ENCODE data around the gene CNTN5. TPM values are rescaled to one million over a fixed set of nuclear protein-coding genes. Genes with fewer than 3 reads are reported as not detected.

Gene CNTN5
- polyA plus RNA-seq, 1 of the 3 experiments (the other 2 are of a cell fraction), result not detected

- CTCF ChIA-PET, result no interaction called here
- Histone ChIP-seq H3K79me2 (ENCODE audit: insufficient read depth) (no peaks in the 10 kb centered on the region), H3K9me3 (no peaks in the 10 kb centered on the region), H3K27ac (ENCODE audit: low read depth in 2 of 2, low read length in 1 of 2) (no peak overlapping the region), H4K20me1 (ENCODE audit: insufficient read depth) (no peaks in the 10 kb centered on the region), H3K36me3 (replicated peaks in 1 of 2; ENCODE audit: control insufficient read depth in 1 of 2, insufficient read depth in 2 of 2, low read length in 1 of 2) (no peaks in the 10 kb centered on the region), H3K9ac (no peak overlapping the region), H3K4me1 (ENCODE audit: control insufficient read depth in 1 of 2, insufficient read depth in 2 of 2, low read depth in 1 of 2, low read length in 1 of 2) (no peaks in the 10 kb centered on the region), H3K27me3 (ENCODE audit: insufficient read depth) (0 out of 2 replicates have a peak, but pooled peaks cover 4% of the 10 kb centered on the region), H3F3A (replicated peaks; ENCODE audit: insufficient read depth) (no peaks in the 10 kb centered on the region), H2AFZ (ENCODE audit: low read depth) (no peak overlapping the region), H3K9me2 (no peaks in the 10 kb centered on the region), H3K4me2 (no peak overlapping the region), H3K4me3 (ENCODE audit: low read depth in 2 of 2, low read length in 1 of 2) (no peak overlapping the region)
- DNase-seq, result no peak
- TF ChIP-seq MXI1 (IDR thresholded peaks at IDR 0.05; ENCODE audit: low read depth, low read length) (no peak), TEAD4 (IDR thresholded peaks at IDR 0.05; ENCODE audit: borderline replicate concordance, insufficient read depth) (no peak), JUND (IDR thresholded peaks at IDR 0.05) (no peak), TCF12 (IDR thresholded peaks at IDR 0.05) (no peak), SIN3A (IDR thresholded peaks at IDR 0.05; ENCODE audit: borderline replicate concordance, low read depth, low read length) (no peak), FOXJ3 (CRISPR knock-in tag; IDR thresholded peaks at IDR 0.05) (no peak), USF1 (IDR thresholded peaks at IDR 0.05; ENCODE audit: borderline replicate concordance, low read depth) (no peak), GATA2 (CRISPR knock-in tag; IDR thresholded peaks at IDR 0.05) (no peak), RCOR1 (IDR thresholded peaks at IDR 0.05; ENCODE audit: low read length) (no peak), RFX5 (IDR thresholded peaks at IDR 0.05; ENCODE audit: low read length) (no peak), ZBTB33 (IDR thresholded peaks at IDR 0.05; ENCODE audit: borderline replicate concordance, low read depth) (no peak), CTCF (IDR thresholded peaks at IDR 0.05) (no peak)
- POLR2A ChIA-PET, result no interaction called here
- WGBS (ENCODE audit: low lambda C conversion rate), result 19% methylated on average over 4 of the region's 4 CpGs
These were observed 1084.7 kb downstream of the CNTN5 start for GRCh38 chr11:100105255-100105981.

- WGBS (ENCODE audit: low lambda C conversion rate), result 0% methylated on average over 3 of the region's 3 CpGs
- Histone ChIP-seq H3K36me3 (replicated peaks in 1 of 2; ENCODE audit: control insufficient read depth in 1 of 2, insufficient read depth in 2 of 2, low read length in 1 of 2) (no peaks in the 10 kb centered on the region), H3K27ac (ENCODE audit: low read depth in 2 of 2, low read length in 1 of 2) (no peak overlapping the region), H3K4me2 (no peak overlapping the region), H3K79me2 (ENCODE audit: insufficient read depth) (no peaks in the 10 kb centered on the region), H3K9me3 (no peaks in the 10 kb centered on the region), H2AFZ (ENCODE audit: low read depth) (no peak overlapping the region), H3K9me2 (no peaks in the 10 kb centered on the region), H3F3A (replicated peaks; ENCODE audit: insufficient read depth) (no peaks in the 10 kb centered on the region), H4K20me1 (ENCODE audit: insufficient read depth) (no peaks in the 10 kb centered on the region), H3K4me3 (ENCODE audit: low read depth in 2 of 2, low read length in 1 of 2) (0 out of 4 replicates have a peak overlapping the region, but pooled peaks of 1 of the 2 experiments have one; percentile 12), H3K9ac (no peak overlapping the region), H3K4me1 (ENCODE audit: control insufficient read depth in 1 of 2, insufficient read depth in 2 of 2, low read depth in 1 of 2, low read length in 1 of 2) (no peaks in the 10 kb centered on the region), H3K27me3 (ENCODE audit: insufficient read depth) (0 out of 2 replicates have a peak, but pooled peaks cover 4% of the 10 kb centered on the region)
- ChIA-PET POLR2A (no interaction called here), CTCF (no interaction called here)
- no peak for DNase-seq
- TF ChIP-seq RCOR1 (IDR thresholded peaks at IDR 0.05; ENCODE audit: low read length) (no peak), CTCF (IDR thresholded peaks at IDR 0.05) (no peak), USF2 (IDR thresholded peaks at IDR 0.05; ENCODE audit: borderline replicate concordance, low read depth, low read length) (no peak), FOXM1 (IDR thresholded peaks at IDR 0.05; ENCODE audit: low read depth) (no peak), MAX (IDR thresholded peaks at IDR 0.05; ENCODE audit: low read depth) (no peak), RFX5 (IDR thresholded peaks at IDR 0.05; ENCODE audit: low read length) (no peak), TAF1 (IDR thresholded peaks at IDR 0.05; ENCODE audit: borderline replicate concordance, low read depth, low read length) (no peak)
These were observed 1085.2 kb downstream of the CNTN5 start for GRCh38 chr11:100105982-100106358.

Measured in SK-N-SH (cell line).